Mesodermal cell (in vitro differentiated cells): Measurements from ENCODE around the gene PPP1R37.

ENCODE experiments used
- H3K27ac ChIP-seq: 2 replicates; pipeline ENCODE4 v1.7.0; 2013; ENCODE audit warnings: mild to moderate bottlenecking, low read depth, low read length, moderate library complexity; ENCODE audit not compliant: severe bottlenecking
- H3K36me3 ChIP-seq: 2 replicates; pipeline ENCODE4 v1.7.1; 2013; ENCODE audit warnings: mild to moderate bottlenecking, low read length, moderate library complexity; ENCODE audit not compliant: control insufficient read depth, insufficient read depth
- H3K4me1 ChIP-seq: one replicate; pipeline ENCODE4 v1.7.1; 2013; ENCODE audit warnings: mild to moderate bottlenecking, low read length; ENCODE audit not compliant: insufficient read depth, control insufficient read depth, poor library complexity, severe bottlenecking
- H3K4me3 ChIP-seq: 2 replicates; pipeline ENCODE4 v1.7.0; 2013; ENCODE audit warnings: low read length, control low read depth, mild to moderate bottlenecking; ENCODE audit not compliant: insufficient read depth, poor library complexity, severe bottlenecking; ENCODE audit errors: extremely low read depth
- H3K9me3 ChIP-seq: 2 replicates; pipeline ENCODE4 v1.7.1; 2013; ENCODE audit warnings: mild to moderate bottlenecking, low read length, moderate library complexity; ENCODE audit not compliant: control insufficient read depth
- WGBS, 2 experiments: methylation state at CpG; one replicate each; pipeline ENCODE4 v1.1.5; 2013; ENCODE audit warnings: missing lambda C conversion rate in 2 of 2; ENCODE audit not compliant: insufficient coverage in 2 of 2; 5-methylcytosine and 5-hydroxymethylcytosine counted together

The PPP1R37 gene

DNA sequence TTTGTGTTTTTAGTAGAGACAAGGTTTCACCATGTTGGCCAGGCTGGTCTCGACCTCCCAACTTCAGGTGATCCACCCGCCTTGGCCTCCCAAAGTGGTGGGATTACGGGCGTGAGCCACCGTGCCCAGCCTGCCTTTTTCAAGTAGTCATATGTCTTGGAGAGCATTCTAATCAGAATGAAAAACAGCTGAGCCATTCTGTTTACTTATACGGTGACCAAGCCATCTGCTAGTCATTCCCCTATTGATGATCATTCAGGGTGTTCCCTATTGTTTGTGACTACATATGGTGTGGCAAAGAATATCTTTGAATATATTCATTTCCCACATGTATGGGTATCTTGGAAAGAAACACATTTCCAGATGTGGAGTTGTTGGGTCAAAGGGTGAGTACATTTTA is 102.8 kb downstream of the PPP1R37 start:
- Histone ChIP-seq H3K4me1 (peaks cover 5% of the 10 kb centered on the region), H3K36me3 (no peaks in the 10 kb centered on the region), H3K9me3 (no peaks in the 10 kb centered on the region), H3K4me3 (no peak overlapping the region), H3K27ac (no peak overlapping the region)
- WGBS, 2 experiments, result 60 to 71% methylated on average over 5 to 6 of the region's 6 CpGs
